Right hindlimb (tissue), 1 donor: Measurements from ENCODE around the gene BECN2.
"Not testable (repeated sequence)": the region's sequence is repeated elsewhere in the genome, so short reads cannot be mapped to it uniquely, and the experiment has no call there.

ENCODE experiments used
- DNase-seq: peaks from one replicate; pipeline ENCODE4 v3.0.0-alpha.2; 2018

BECN2 gene

GRCh38 chr1:241979926-241980325 lies 22.4 kb downstream of the BECN2 start:
- no peak for DNase-seq

GRCh38 chr1:241985787-241986186 lies 28.2 kb downstream of the BECN2 start:
- no peak for DNase-seq

- DNase-seq = not testable (repeated sequence)
Measured at GRCh38 chr1:241988389-241988930, 30.9 kb downstream of the BECN2 start.

DNA sequence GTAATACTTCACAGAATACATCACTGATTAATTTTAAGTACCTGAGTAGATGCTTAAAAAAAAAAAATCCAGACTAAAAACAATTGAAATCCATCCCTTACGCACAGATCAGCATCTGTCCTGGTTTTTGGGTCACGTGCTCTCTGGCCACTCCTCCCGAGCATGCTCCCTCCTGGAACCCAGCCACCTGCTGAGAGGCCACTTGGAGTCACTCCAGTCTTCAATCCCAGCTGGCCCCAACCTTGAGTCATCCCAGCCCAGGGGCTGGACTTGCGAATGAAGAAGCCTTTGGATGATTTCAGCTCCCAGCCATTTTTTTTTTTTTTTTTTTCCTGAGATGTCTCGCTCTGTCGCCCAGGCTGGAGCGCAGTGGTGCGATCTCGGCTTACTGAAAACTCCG lies 32.5 kb downstream of the BECN2 start:
- peak; percentile 92 for DNase-seq

DNA sequence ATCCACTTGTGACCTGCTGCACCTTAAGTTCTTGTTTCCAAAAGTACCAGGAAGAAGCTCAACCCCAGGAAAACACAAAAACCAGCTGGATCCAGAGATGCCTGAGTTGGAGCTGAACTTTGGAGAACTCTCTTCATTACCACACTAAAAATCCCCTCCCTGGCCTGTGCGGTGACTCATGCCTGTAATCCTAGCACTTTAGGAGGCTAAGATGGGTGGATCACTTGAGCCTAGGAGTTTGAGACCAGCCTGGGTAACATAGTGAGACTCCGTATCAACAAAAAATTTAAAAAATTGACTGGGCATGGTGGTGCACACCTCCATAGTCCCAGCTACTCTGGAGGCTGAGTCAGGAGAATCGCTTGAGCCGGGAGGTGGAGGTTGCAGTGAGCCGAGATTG lies 35.2 kb downstream of the BECN2 start:
- no peak for DNase-seq

GRCh38 chr1:241994171-241994570 lies 36.6 kb downstream of the BECN2 start:
- no peak for DNase-seq

DNA sequence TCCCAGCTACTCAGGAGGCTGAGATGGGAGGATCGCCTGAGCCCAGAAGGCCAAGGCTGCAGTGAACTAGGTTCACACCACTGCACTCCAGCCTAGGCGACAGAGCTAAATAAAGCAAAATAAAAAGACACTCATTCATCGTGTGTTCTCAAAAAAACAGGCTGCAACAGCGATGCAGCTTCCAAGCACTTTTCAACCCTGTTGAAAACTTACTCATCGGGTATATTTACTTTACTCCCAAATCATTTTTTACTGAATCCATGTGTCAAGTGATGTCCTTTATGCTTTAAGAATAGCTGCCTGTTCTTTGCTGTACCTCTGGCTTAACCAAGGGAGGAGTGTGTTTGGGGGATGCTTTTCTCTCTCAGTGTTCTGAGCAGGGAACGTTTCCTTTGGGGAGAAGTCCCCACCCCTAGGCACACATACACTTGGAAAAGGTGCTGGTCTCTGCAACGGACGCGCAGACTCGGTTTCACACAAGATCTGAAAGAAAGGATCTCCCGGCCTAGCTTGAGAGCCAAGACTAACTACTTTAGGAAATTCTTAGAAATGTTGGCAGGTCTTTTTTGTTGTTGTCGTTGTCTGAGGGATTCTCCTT lies 39.9 kb downstream of the BECN2 start:
- no peak for DNase-seq

DNA sequence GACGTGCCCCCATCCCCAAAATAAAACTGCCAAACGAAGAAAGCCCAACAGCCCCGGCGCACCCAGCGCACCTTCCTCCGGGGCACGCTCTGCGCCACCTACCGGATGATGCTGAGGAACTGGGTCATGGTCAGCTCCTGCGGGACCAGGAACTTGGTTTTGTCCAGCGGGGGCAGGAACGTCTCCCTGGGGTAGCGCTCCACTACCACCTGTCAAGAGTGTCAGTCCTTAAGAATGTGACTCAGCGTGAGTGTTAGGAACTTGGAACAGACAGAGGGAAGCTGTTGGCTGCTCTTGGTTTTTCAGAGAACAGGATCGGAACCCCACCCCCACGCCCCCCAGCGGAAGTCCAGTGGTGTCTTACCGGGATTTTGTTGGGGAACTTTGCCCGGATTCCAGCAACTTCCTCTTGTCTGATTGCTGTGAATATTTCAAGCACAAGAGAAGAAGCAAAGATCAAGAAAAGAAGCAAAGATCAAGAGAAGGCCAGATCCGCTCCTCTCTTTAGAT lies 40.9 kb downstream of the BECN2 start:
- DNase-seq = peak; percentile 89

DNA sequence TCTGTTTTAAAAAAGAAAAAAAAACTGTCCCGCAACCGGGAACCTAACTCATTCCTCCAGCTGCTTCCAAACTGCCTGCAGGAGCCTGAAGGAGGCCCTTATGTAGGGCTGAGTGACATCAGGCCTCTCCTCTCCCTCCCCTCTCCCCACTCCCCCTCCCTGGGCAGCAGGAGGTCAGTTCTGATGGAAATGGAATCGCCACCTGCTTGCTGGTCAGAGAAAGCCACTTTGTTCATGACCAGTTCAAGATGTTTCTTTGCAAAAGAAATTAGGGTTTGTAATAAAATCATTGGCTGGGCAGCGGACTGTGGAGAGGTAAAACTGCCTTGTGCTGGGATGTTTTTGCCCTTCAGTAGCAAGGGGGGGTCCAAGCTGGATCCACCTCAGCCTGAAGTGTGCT lies 41.5 kb downstream of the BECN2 start, which contains the start of gene MAP1LC3C:
MAP1LC3C (minus strand) TSS at position 73 of the 400 bp plus-strand sequence. CDS start 90 bp downstream, outside the sequence.
- DNase-seq = peak; percentile 52

GRCh38 chr1:242000434-242000833 lies 42.9 kb downstream of the BECN2 start:
- no peak for DNase-seq

DNA sequence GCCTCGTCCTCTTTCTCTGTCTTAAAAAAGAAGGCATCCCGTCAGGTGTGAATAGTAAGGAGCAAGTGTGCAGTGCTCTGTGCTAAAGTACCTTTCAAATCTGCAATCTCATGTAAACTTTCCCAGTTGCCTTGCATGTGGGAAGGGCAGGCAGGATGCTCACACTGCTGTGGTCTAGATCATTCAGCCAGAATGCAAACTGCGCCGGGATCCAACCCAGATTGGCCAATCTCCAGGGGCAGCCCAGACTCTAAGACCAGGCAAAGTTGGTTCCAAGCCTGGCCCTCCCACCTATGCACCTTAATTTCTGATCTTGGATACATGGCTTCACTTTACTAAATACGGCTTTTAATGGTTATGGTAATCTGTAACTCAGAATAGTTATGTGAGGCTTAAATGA lies 44.5 kb downstream of the BECN2 start:
- no peak for DNase-seq

DNA sequence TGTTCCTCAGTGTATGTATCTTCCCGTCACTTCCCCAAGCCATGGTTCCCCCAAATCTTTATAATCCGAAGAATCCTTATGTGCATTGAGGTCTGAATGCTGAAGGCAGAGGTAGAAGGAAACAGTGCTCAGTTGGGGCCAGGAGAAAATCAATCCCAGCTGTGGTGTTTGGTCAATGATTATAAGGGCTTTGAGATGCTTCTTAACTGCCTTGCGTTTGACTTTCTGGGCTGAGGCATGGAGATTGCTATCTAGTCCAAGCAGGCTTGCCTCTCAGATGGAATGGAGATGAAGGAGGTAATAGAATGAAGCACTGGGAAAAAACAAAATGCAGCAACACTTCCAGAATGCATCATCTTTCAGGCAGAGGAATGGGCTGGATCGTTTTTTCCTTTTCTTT lies 44.9 kb downstream of the BECN2 start:
- no peak for DNase-seq

DNA sequence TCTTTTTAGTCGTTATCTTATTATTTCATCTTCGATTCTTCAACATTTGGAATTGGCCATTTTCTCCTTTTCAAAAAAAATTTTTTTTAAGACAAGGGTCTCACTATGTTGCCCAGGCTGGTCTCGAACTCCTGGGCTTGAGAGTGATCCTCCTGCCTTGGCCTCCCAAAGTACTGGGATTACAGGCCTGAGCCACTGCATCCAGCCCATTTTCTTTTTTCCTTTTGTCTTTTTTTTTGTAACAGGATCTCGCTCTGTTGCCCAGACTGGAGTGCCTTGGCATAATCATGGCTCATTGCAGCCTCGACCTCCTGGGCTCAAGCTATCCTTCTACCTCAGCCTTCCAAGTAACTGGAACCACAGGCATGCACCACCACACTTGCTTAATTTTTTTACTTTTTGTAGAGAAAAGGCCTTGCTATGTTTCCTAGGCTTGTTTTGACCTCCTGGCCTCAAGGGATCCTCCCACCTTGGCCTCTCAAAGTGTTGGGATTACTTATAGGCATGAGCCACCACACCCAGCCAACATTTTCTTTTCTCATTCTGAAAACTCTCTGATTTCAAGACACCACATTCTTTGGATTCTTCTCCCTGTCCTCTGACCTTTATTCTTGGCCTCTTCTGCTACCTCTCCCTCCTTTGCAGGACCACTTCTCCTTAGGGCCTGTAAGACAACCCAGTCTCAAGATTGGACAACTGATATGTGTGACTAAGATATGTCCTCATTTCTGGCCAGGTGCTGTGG lies 47.4 kb downstream of the BECN2 start:
- DNase-seq = no peak

DNA sequence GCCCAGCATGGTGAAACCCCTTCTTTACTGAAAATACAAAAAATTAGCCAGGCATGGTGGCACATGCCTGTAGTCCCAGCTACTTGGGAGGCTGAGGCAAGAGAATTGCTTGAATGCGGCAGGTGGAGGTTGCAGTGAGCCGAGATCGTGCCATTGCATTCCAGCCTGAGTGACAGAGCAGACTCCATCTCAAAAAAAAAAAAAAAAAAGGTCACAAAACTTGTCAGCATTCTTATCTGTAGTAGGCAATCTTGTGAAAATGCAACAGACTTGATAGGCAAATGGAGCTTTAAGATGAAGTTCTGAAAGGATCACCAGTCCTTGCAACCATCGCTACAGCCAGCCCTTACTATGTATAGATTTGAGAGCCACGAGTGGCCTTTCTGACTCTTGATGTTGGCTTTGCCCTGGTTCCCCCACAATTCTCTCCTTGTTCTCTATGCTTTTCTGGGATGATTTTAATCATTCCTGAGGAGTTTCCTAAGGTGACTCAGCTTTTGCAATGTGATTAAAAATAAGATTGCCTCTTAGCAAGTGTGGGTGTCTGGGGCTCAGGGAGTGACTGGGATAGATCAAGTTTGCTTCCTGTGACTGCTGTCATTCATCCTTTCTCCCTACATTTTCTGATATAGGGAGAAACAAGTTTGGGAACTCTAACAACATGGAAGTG lies 48.4 kb downstream of the BECN2 start:
- DNase-seq = no peak

DNA sequence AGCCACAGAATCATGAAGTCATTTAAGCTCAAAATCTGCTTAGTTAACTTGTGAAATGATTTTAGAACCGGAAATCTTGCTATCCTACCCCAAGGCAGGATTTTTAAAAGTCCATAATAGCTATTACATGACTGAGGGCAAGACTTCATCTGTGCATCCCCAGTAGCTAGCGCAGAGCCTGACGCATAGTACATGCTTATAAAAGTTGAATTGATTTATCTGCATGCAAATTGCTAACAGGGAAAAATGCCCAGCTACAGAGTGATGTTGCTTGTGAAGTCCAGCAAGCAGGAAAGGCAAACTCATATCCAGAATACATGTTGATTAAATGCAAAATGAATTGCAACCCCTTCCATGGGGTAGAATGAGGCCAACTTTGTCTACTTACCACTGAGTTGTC lies 49.4 kb downstream of the BECN2 start:
- no peak for DNase-seq
